Stimulated activated CD4-positive, alpha-beta T cell treated with anti-CD3 and anti-CD28 coated beads, Interleukin-4, amount 100 ng/mL, for 4 hours (primary cell): Measurements from ENCODE around the gene IL20RB.
"Not testable (repeated sequence)": the region's sequence is repeated elsewhere in the genome, so short reads cannot be mapped to it uniquely, and the experiment has no call there.

ENCODE experiments used
- DNase-seq, 2 experiments: peaks; one replicate each; pipeline ENCODE4 v3.0.0-alpha.2; 2020

The IL20RB gene

GRCh38 chr3:136988651-136989050 lies 30.9 kb downstream of the IL20RB start:
- DNase-seq = no peak

- no peak for DNase-seq
These were observed 32.2 kb downstream of the IL20RB start for GRCh38 chr3:136989781-136990524.

GRCh38 chr3:136990826-136991225 lies 33.0 kb downstream of the IL20RB start:
- no peak for DNase-seq

DNA sequence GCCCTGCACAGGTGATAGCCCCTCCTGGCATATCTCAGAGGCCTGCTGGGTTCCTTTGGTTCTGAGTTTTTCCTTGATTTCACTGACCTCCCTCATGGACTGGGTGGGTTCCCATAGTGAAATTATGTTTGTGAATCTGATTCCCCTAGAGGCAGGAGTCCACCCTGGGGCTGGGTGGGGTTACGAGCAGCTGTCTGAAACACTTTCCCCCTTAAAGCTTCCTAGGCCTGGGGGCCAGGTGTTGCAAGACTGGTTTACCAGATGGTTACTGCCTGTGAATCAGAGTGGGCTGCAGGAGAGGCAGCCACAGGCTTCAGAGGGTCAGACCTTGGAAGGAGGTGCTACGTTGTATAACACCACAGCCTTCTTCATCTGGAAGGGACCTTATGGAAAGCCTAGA lies 34.3 kb downstream of the IL20RB start:
- no peak for DNase-seq

DNA sequence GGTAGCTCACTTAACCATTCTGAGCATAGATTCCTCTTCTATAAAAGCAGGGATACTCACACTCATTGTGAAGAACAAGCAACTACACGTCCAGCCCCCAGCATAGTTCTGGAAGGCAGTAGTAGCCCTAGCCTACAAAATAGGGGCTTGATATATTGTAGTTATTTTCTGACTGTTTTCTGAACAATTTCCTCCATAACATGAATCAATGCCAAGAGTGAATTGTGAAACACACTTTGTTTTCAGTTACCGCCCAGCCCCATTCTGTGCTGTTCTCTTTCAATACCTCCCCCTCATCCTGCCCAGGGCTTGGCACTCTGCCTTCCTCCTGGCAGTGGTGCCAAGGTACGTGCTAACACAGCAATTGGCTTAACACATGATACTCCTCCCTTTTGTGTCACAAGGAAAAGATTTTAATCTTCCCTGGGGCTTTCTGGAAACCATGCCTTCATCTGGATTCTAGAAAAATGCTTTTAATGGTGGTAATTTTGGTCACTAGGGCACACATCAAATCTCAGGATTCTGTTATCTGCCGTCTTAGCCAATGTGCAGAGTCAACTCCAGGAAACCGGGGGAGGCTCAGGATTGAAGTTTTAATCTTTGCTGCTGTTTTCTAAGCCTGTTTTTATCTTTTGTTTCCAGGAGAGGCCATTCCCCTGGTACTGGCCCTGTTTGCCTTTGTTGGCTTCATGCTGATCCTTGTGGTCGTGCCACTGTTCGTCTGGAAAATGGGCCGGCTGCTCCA lies 37.2 kb downstream of the IL20RB start:
- no peak for DNase-seq

DNA sequence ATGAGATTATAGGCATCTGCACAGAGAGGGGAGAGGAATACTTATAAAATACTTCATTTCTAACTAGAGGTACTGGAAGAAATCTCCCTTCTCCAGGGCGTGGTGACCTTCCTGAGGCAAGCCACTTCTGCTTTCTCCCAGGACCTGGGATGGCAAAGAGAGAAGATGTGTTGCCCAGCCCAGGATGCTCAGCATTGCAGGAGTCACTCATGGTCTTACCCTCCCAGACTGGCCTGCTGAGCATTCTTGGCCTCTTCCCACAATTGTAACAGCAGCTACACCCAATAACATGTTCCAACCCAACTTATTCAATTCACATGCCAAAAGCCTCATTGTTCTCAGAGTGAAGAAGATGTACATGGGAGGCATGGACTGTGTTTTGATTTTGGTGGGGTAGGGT lies 37.9 kb downstream of the IL20RB start:
- DNase-seq = no peak

GRCh38 chr3:137000039-137000438 lies 42.3 kb downstream of the IL20RB start:
- no peak for DNase-seq

DNA sequence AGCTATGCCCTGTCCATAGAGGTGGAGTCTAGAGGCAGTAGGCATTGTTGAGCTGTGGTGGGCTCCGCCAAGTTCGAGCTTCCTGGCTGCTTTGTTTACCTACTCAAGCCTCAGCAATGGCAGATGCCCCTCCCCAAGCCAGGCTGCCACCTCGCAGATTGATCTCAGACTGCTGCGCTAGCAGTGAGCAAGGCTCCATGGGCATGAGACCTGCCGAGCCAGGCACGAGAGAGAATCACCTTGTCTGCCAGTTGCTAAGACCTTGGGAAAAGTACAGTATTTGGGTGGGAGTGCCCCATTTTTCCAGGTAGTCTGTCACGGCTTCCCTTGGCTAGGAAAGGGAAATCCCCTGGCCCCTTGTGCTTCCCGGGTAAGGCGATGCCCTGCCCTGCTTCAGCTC lies 49.6 kb downstream of the IL20RB start:
- not testable (repeated sequence) for DNase-seq

GRCh38 chr3:137008131-137008530 lies 50.3 kb downstream of the IL20RB start:
- no peak for DNase-seq

DNA sequence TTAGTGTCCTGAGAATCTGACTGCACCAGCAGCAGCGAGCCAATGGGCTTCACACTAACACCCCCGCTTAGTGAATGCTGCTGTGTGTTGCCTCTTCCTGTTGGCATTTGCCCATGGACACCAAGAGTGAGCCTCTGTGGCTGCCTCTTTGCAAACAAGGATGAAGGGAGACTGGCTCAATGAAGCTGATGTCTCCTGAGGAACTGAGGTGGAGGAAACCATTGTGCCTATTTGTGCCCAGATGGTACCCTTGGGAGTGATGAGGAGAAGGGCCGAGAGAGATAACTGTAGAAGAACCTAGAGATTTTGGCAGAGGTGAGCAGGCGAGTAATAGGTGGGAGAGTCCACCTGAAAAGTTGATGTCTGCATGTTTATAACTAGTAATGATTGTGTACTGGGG lies 51.2 kb downstream of the IL20RB start:
- DNase-seq = no peak

GRCh38 chr3:137010137-137010536 lies 52.4 kb downstream of the IL20RB start:
- no peak for DNase-seq

DNA sequence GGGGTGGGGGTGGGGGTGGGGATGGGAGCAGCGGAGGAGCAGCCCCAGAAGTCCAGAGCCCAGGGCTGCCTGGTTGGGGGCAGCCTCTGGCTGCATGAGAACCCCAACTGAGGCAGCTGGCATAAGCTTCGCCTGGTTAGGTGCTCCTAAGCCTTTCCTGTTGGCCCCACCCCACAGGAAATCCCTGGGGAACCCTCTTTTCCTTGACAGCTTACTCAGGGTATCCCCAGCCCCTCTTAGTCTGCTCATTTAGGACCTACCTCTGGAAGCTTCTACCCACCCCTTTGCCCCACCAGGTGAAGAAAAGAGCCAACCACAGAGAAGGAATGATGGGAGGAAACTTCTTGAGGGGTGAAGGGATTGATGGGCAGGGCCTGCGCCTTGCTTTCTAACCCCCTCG lies 53.4 kb downstream of the IL20RB start:
- DNase-seq = no peak

- DNase-seq = no peak
These were observed 54.3 kb downstream of the IL20RB start for GRCh38 chr3:137012097-137012501.

- DNase-seq = peak; percentile 73 to 83
These were observed 56.3 kb downstream of the IL20RB start for GRCh38 chr3:137013951-137014688.

DNA sequence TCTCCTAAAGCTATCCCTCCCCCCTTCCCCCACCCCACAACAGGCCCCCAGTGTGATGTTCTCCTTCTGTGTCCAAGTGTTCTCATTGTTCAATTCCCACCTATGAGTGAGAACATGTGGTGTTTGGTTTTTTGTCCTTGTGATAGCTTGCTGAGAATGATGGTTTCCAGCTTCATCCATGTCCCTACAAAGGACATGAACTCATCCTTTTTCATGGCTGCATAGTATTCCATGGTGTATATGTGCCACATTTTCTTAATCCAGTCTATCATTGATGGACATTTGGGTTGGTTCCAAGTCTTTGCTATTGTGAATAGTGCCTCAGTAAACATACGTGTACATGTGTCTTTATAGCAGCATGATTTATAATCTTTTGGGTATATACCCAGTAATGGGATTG lies 59.5 kb downstream of the IL20RB start:
- DNase-seq = not testable (repeated sequence)

GRCh38 chr3:137020315-137020714 lies 62.5 kb downstream of the IL20RB start:
- no peak for DNase-seq

DNA sequence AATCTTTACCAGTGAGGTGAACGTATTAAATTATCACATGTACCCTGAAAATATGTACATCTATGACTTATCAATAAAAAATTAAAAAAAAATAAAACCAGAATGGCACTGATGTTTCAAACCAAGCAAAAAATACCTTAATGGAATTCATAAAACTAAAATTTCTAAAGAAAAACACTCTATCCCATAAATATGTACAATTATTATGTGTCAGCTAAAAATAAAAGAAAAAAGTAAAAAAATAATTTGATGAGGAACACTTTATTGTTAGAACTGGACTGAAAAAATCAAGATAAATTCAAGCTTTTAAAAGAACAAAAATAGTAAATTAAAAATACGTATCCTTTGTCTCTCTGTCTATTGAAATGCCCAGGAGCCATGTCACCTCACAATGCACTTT lies 63.1 kb downstream of the IL20RB start:
- DNase-seq = no peak

DNA sequence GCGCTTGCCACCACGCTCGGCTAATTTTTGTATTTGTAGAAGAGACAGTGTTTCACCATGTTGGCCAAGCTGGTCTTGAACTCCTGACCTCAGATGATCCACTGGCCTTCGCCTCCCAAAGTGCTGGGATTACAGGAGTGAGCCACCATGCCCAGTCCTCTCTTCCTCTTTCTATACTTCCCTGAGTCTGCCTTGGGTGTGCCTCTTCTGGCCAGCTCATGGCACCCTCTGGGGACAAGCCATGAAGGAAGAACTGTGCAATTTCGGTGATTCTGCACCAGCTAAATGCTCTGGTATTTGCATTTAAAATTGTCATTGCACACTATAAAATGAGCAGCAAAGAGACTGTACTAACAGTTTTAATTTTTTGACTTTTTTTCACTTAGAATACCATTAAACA lies 66.6 kb downstream of the IL20RB start:
- no peak for DNase-seq

- DNase-seq = no peak
These were observed 68.9 kb downstream of the IL20RB start for GRCh38 chr3:137026701-137027100.

GRCh38 chr3:137032465-137033120 lies 74.8 kb downstream of the IL20RB start:
- DNase-seq = peak; percentile 54 to 80

GRCh38 chr3:137035631-137036030 lies 77.8 kb downstream of the IL20RB start:
- DNase-seq = no peak

GRCh38 chr3:137039570-137039969 lies 81.8 kb downstream of the IL20RB start:
- no peak for DNase-seq

- no peak for DNase-seq
These were observed 83.5 kb downstream of the IL20RB start for GRCh38 chr3:137041251-137041650.
